BJ (cell line): ENCODE results near the gene PEX14. TPM values are rescaled to one million over a fixed set of nuclear protein-coding genes. Genes with fewer than 3 reads are reported as not detected.

Source experiments
- CTCF ChIA-PET: fragments of 350-600 bp; formaldehyde crosslinking; extraction: SDS; loops from one replicate; lab custom pipeline; 2021; ENCODE audit warnings: antibody characterized with exemption, inconsistent platforms; lab: Yijun Ruan, JAX
- POLR2A ChIA-PET: fragments of 300-600 bp; sonication (Branson Sonifier 250); formaldehyde crosslinking; extraction: SDS; loops from one replicate; lab custom pipeline; 2021; ENCODE audit warnings: antibody characterized with exemption; lab: Charles Lee
- DNase-seq: peaks from one replicate; pipeline ENCODE4 v3.0.0-alpha.2; 2011; ENCODE audit warnings: low read depth
- H3K27me3 ChIP-seq: 2 replicates; pipeline ENCODE4 v1.6.0; 2011; ENCODE audit warnings: low read length; ENCODE audit not compliant: control insufficient read depth, insufficient read depth
- H3K36me3 ChIP-seq: 2 replicates; pipeline ENCODE4 v1.5.1; 2011; ENCODE audit warnings: low read length; ENCODE audit not compliant: control insufficient read depth, insufficient read depth
- H3K4me3 ChIP-seq: 2 replicates; pipeline ENCODE4 v1.5.1; 2011; ENCODE audit warnings: low read depth, mild to moderate bottlenecking, control low read depth, low read length
- polyA plus RNA-seq: library from polyadenylated mRNA; depleted of rRNA; stranded (reverse); fragments of >200 nt; gene quantifications from 2 replicates; pipeline ENCODE4 v1.2.3, GENCODE V29; 2011
- TF ChIP-seq, protein P1 (sequence below): IDR thresholded peaks from 2 replicates; pipeline ENCODE4 v1.5.1; 2011; ENCODE audit warnings: low read depth, mild to moderate bottlenecking, control low read depth, inconsistent platforms, low read length, moderate library complexity; ENCODE audit not compliant: insufficient read depth

Gene PEX14
- polyA plus RNA-seq, 1 experiment: 10.1 TPM

- H3K4me3 ChIP-seq: no peak overlapping the region
- CTCF ChIA-PET: interaction anchor here (0.9 kb wide), 1 partner anchor 11 kb away, joined by 3 read pairs; no protein-coding TSS in a partner anchor
- POLR2A ChIA-PET: no interaction called here
- peaks cover 9% of the 10 kb centered on the region for H3K36me3 ChIP-seq
- TF ChIP-seq, protein P1, sequence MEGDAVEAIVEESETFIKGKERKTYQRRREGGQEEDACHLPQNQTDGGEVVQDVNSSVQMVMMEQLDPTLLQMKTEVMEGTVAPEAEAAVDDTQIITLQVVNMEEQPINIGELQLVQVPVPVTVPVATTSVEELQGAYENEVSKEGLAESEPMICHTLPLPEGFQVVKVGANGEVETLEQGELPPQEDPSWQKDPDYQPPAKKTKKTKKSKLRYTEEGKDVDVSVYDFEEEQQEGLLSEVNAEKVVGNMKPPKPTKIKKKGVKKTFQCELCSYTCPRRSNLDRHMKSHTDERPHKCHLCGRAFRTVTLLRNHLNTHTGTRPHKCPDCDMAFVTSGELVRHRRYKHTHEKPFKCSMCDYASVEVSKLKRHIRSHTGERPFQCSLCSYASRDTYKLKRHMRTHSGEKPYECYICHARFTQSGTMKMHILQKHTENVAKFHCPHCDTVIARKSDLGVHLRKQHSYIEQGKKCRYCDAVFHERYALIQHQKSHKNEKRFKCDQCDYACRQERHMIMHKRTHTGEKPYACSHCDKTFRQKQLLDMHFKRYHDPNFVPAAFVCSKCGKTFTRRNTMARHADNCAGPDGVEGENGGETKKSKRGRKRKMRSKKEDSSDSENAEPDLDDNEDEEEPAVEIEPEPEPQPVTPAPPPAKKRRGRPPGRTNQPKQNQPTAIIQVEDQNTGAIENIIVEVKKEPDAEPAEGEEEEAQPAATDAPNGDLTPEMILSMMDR: no peak
- no peaks in the 10 kb centered on the region for H3K27me3 ChIP-seq
- DNase-seq: no peak
These were observed 149.0 kb downstream of the PEX14 start for GRCh38 chr1:10623686-10624145.

GRCh38 chr1:10624256-10625050 lies 149.7 kb downstream of the PEX14 start:
- ChIA-PET POLR2A (interaction anchor here (0.6 kb wide), 1 partner anchor 16 kb away, joined by 9 read pairs; no protein-coding TSS in a partner anchor), CTCF (interaction anchor here (0.6 to 0.9 kb wide), 2 partner anchors 10 to 121 kb away, joined by 3 read pairs; no protein-coding TSS in a partner anchor)
- H3K27me3 ChIP-seq: no peaks in the 10 kb centered on the region
- TF ChIP-seq, protein P1: no peak
- DNase-seq: no peak
- H3K36me3 ChIP-seq: peaks cover 11% of the 10 kb centered on the region
- no peak overlapping the region for H3K4me3 ChIP-seq

GRCh38 chr1:10625076-10625475 lies 150.3 kb downstream of the PEX14 start:
- Histone ChIP-seq H3K27me3 (no peaks in the 10 kb centered on the region), H3K36me3 (peaks cover 14% of the 10 kb centered on the region), H3K4me3 (no peak overlapping the region)
- ChIA-PET POLR2A (interaction anchor here (0.6 kb wide), 1 partner anchor 17 kb away, joined by 9 read pairs; no protein-coding TSS in a partner anchor), CTCF (interaction anchor here (0.6 kb wide), 1 partner anchor 121 kb away, joined by 3 read pairs; no protein-coding TSS in a partner anchor)
- no peak for DNase-seq
- TF ChIP-seq, protein P1: no peak

DNA sequence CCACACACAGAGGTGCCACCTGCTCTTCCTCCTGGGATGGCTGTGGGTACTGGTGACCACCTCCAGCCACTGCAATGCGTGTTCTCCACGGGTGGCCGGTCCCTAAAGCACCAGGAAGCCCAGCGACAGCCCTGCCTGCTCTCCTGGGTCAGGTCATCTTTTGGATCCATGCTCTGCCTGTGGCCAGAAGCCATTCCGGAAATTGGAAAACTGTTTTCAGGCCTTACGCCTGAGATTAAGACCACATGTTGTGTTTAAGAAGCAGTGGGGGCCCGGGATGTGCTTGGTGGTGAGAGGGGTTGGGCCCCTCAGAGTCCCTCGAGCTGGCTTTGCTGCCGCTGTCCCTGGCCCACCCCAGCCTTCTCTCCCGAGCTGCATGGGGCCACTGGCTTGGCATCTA lies 150.8 kb downstream of the PEX14 start:
- ChIA-PET CTCF (no interaction called here), POLR2A (no interaction called here)
- DNase-seq: no peak
- Histone ChIP-seq H3K36me3 (peaks cover 17% of the 10 kb centered on the region), H3K27me3 (no peaks in the 10 kb centered on the region), H3K4me3 (no peak overlapping the region)
- TF ChIP-seq, protein P1: no peak

DNA sequence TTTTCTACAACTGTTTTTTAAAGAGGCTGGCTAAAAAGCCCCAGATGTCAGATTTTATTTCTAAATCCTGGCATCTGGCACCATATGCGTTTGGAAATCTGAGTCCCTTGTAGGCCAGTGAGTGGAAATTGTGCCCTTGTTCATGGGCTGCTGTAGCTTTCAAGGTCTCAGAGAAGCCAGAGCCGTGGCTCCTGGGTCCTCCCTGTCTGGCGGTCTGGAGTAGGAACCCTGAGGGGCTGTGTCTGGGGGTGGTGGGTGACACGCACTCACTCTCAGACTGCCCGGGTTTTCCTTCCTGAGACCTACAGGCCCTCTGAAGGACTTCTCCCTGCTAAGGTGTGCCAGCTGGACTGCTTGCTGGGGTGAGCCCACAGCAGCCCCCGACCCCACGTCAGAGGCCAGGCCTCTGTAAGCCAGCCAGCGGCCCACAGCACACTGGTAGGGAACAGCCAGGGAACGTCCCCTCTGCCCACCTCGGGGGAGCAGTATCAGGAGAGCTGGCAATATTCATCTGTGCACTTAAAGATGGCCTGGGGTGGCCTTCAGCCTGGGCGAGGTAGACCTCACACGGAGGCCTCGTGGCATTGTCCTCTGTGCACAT lies 151.5 kb downstream of the PEX14 start:
- H3K27me3 ChIP-seq: no peaks in the 10 kb centered on the region
- ChIA-PET CTCF (no interaction called here), POLR2A (no interaction called here)
- no peak overlapping the region for H3K4me3 ChIP-seq
- TF ChIP-seq, protein P1: no peak
- peaks cover 17% of the 10 kb centered on the region for H3K36me3 ChIP-seq
- no peak for DNase-seq
